Esophagus (tissue), 2 donors: ENCODE results near the gene PEDS1. TPM values are rescaled to one million over a fixed set of nuclear protein-coding genes. Genes with fewer than 3 reads are reported as not detected.

Experiments used
- H3K27ac ChIP-seq, 2 donors: one replicate each; pipeline ENCODE4 v1.5.1; 2013; ENCODE audit warnings: low read depth in 2 of 2, mild to moderate bottlenecking in 2 of 2, inconsistent platforms in 1 of 2, low read length in 1 of 2, moderate library complexity in 1 of 2
- H3K27me3 ChIP-seq, 2 donors: one replicate each; pipeline ENCODE4 v1.6.1; 2013; ENCODE audit warnings: low read length in 2 of 2, control low read depth in 1 of 2, mild to moderate bottlenecking in 1 of 2; ENCODE audit not compliant: insufficient read depth in 2 of 2, control insufficient read depth in 1 of 2
- H3K36me3 ChIP-seq, 2 donors: one replicate each; pipeline ENCODE4 v1.6.1; 2013; ENCODE audit warnings: low read length in 1 of 2; ENCODE audit not compliant: control insufficient read depth in 2 of 2, insufficient read depth in 2 of 2
- H3K4me1 ChIP-seq, 2 donors: one replicate each; pipeline ENCODE4 v1.6.1; 2013; ENCODE audit warnings: low read length in 1 of 2; ENCODE audit not compliant: control insufficient read depth in 2 of 2, insufficient read depth in 2 of 2
- H3K4me3 ChIP-seq, 2 donors: one replicate each; pipeline ENCODE4 v1.5.1; 2013; ENCODE audit warnings: low read length in 2 of 2, mild to moderate bottlenecking in 2 of 2, low read depth in 1 of 2, moderate library complexity in 1 of 2
- H3K9me3 ChIP-seq, 2 donors: one replicate each; pipeline ENCODE4 v1.6.1; 2013; ENCODE audit warnings: mild to moderate bottlenecking in 2 of 2, low read depth in 1 of 2, low read length in 1 of 2, moderate library complexity in 1 of 2; ENCODE audit not compliant: control insufficient read depth in 2 of 2, insufficient read depth in 1 of 2
- WGBS, 2 donors: extraction: QIAGEN DNeasy Blood & Tissue Kit; methylation state at CpG; one replicate each; pipeline ENCODE4 v1.1.7; 2013; 5-methylcytosine and 5-hydroxymethylcytosine counted together
- polyA plus RNA-seq, 2 donors: library from polyadenylated mRNA; stranded (reverse); fragments of 200-250 nt; gene quantifications; one replicate each; pipeline ENCODE4 v1.2.3, GENCODE V29; 2013
- donor health status: healthy with polysubstance abuse.
- donor health status: Bipolar disorder and iron deficiency.

The PEDS1 gene
- polyA plus RNA-seq, 2 donors = 31.5 to 56.2 TPM

- Histone ChIP-seq H3K27ac (peak overlapping the region; percentile 98 to 99), H3K36me3 (peaks cover 4 to 13% of the 10 kb centered on the region in 2 donors), H3K4me1 (peaks cover 0 to 19% of the 10 kb centered on the region in 2 donors), H3K27me3 (no peaks in the 10 kb centered on the region), H3K4me3 (peak overlapping the region; percentile 82 to 94), H3K9me3 (no peaks in the 10 kb centered on the region)
- WGBS, 2 donors = 1% methylated on average over 32 to 69 of the region's 69 CpGs
These were observed 37.6 kb upstream of the PEDS1 start for GRCh38 chr20:50191065-50191543.

GRCh38 chr20:50190251-50191064, 36.9 kb upstream of the PEDS1 start, which contains the start of gene CEBPB:
Gene CEBPB, plus strand, starts transcription at chr20:50190830. Its CDS starts 204 bp downstream, at chr20:50191034.
- Histone ChIP-seq H3K9me3 (no peaks in the 10 kb centered on the region), H3K27ac (peak within 1 kb of the TSS; percentile 98 to 99), H3K27me3 (no peaks in the 10 kb centered on the region), H3K4me1 (peaks cover 0 to 19% of the 10 kb centered on the region in 2 donors), H3K4me3 (peak within 1 kb of the TSS; percentile 82 to 94), H3K36me3 (peaks cover 4 to 13% of the 10 kb centered on the region in 2 donors)
- 0 to 1% methylated on average over 69 to 89 of the region's 89 CpGs for WGBS, 2 donors

- Histone ChIP-seq H3K27ac (peak overlapping the region; percentile 45 to 99), H3K27me3 (no peaks in the 10 kb centered on the region), H3K36me3 (peaks cover 4 to 13% of the 10 kb centered on the region in 2 donors), H3K9me3 (no peaks in the 10 kb centered on the region), H3K4me1 (peaks cover 0 to 15% of the 10 kb centered on the region in 2 donors), H3K4me3 (peak overlapping the region; percentile 82 to 94)
- 29 to 31% methylated on average over 26 to 29 of the region's 29 CpGs for WGBS, 2 donors
These were observed 36.2 kb upstream of the PEDS1 start for GRCh38 chr20:50189681-50190250.

- H3K9me3 ChIP-seq = no peaks in the 10 kb centered on the region
- WGBS, 2 donors = 85 to 86% methylated on average over 18 of the region's 18 CpGs
- H3K4me1 ChIP-seq = peaks cover 0 to 10% of the 10 kb centered on the region in 2 donors
- H3K36me3 ChIP-seq = peaks cover under 1 to 8% of the 10 kb centered on the region in 2 donors
- peak overlapping the region in 1 of 2 donors; percentile 34 for H3K27ac ChIP-seq
- H3K4me3 ChIP-seq = no peak overlapping the region
- H3K27me3 ChIP-seq = no peaks in the 10 kb centered on the region
These were observed 35.6 kb upstream of the PEDS1 start for GRCh38 chr20:50188879-50189680.

- Histone ChIP-seq H3K27ac (no peak overlapping the region), H3K27me3 (no peaks in the 10 kb centered on the region), H3K9me3 (no peaks in the 10 kb centered on the region), H3K4me3 (no peak overlapping the region), H3K36me3 (no peaks in the 10 kb centered on the region), H3K4me1 (peaks cover 0 to 3% of the 10 kb centered on the region in 2 donors)
- WGBS, 2 donors = 92 to 95% methylated on average over 6 of the region's 6 CpGs
These were observed 34.8 kb upstream of the PEDS1 start for GRCh38 chr20:50188287-50188688.

GRCh38 chr20:50187403-50188051, 34.0 kb upstream of the PEDS1 start:
- Histone ChIP-seq H3K4me3 (no peak overlapping the region), H3K27ac (no peak overlapping the region), H3K4me1 (no peaks in the 10 kb centered on the region), H3K27me3 (no peaks in the 10 kb centered on the region), H3K9me3 (no peaks in the 10 kb centered on the region), H3K36me3 (no peaks in the 10 kb centered on the region)
- 62 to 63% methylated on average over 12 of the region's 12 CpGs for WGBS, 2 donors

GRCh38 chr20:50186987-50187402, 33.5 kb upstream of the PEDS1 start:
- Histone ChIP-seq H3K4me3 (no peak overlapping the region), H3K4me1 (no peaks in the 10 kb centered on the region), H3K9me3 (no peaks in the 10 kb centered on the region), H3K27ac (no peak overlapping the region), H3K36me3 (no peaks in the 10 kb centered on the region), H3K27me3 (no peaks in the 10 kb centered on the region)
- WGBS, 2 donors = 64 to 67% methylated on average over 8 of the region's 8 CpGs

GRCh38 chr20:50186151-50186885, 32.8 kb upstream of the PEDS1 start:
- Histone ChIP-seq H3K36me3 (no peaks in the 10 kb centered on the region), H3K4me3 (no peak overlapping the region), H3K27ac (no peak overlapping the region), H3K4me1 (no peaks in the 10 kb centered on the region), H3K27me3 (no peaks in the 10 kb centered on the region), H3K9me3 (no peaks in the 10 kb centered on the region)
- WGBS, 2 donors = 16 to 18% methylated on average over 16 of the region's 16 CpGs
